HepG2 (cell line): Measurements from ENCODE around the gene POLG2. TPM values are rescaled to one million over a fixed set of nuclear protein-coding genes. Genes with fewer than 3 reads are reported as not detected.

Experiments
- ARHGAP35 ChIP-seq: sonication (generic); formaldehyde crosslinking; IDR thresholded peaks from 2 replicates; pipeline ENCODE4 v1.9.0; 2022; ENCODE audit warnings: mild to moderate bottlenecking, inconsistent platforms, moderate library complexity, missing genetic modification reagents, borderline replicate concordance
- ARNT ChIP-seq: fragments of 450-650 bp; IDR thresholded peaks from 2 replicates; pipeline ENCODE4 v1.6.1; 2017
- ATF5 ChIP-seq: sonication (generic); formaldehyde crosslinking; IDR thresholded peaks from 2 replicates; pipeline ENCODE4 v1.4.0; 2020; ENCODE audit warnings: mild to moderate bottlenecking, low read depth, missing genetic modification reagents
- CAMTA2 ChIP-seq: sonication (generic); formaldehyde crosslinking; IDR thresholded peaks from 2 replicates; pipeline ENCODE4 v1.4.0; 2020; ENCODE audit warnings: mild to moderate bottlenecking, missing genetic modification reagents, borderline replicate concordance
- FOXK2 ChIP-seq: fragments of 450-650 bp; IDR thresholded peaks from 2 replicates; pipeline ENCODE4 v1.6.1; 2016
- GPN1 ChIP-seq: sonication (generic); formaldehyde crosslinking; IDR thresholded peaks from 2 replicates; pipeline ENCODE4 v1.5.1; 2020; ENCODE audit warnings: missing genetic modification reagents, borderline replicate concordance
- HES4 ChIP-seq: sonication (generic); formaldehyde crosslinking; IDR thresholded peaks from 2 replicates; pipeline ENCODE4 v1.9.0; 2021; ENCODE audit warnings: mild to moderate bottlenecking, missing genetic modification reagents, borderline replicate concordance
- HMGXB4 ChIP-seq, 2 experiments: sonication (generic) in 1 of 2; formaldehyde crosslinking in 1 of 2; IDR thresholded peaks; 2 replicates each; pipeline versions ENCODE4 v1.4.0 to v1.6.1; 2018 to 2020; ENCODE audit warnings: missing genetic modification reagents in 2 of 2, borderline replicate concordance in 1 of 2, low read depth in 1 of 2, mild to moderate bottlenecking in 1 of 2, missing biosample characterization in 1 of 2
- HNF1B ChIP-seq: sonication (generic); formaldehyde crosslinking; IDR thresholded peaks from 2 replicates; pipeline ENCODE4 v1.5.1; 2020; ENCODE audit warnings: mild to moderate bottlenecking, moderate library complexity, missing genetic modification reagents
- MED1 ChIP-seq: sonication (generic); formaldehyde crosslinking; IDR thresholded peaks from 2 replicates; pipeline ENCODE4 v1.4.0; 2020; ENCODE audit warnings: missing genetic modification reagents
- RBFOX2 ChIP-seq: fragments of 200-400 bp; formaldehyde crosslinking; IDR thresholded peaks from 2 replicates; pipeline ENCODE4 v1.6.1; 2017; ENCODE audit warnings: low read depth, mild to moderate bottlenecking, low read length
- SKIL ChIP-seq: sonication (generic); formaldehyde crosslinking; IDR thresholded peaks from 2 replicates; pipeline ENCODE4 v1.8.0; 2022; ENCODE audit warnings: missing genetic modification reagents, mild to moderate bottlenecking, moderate library complexity, borderline replicate concordance
- TERF1 ChIP-seq: sonication (generic); formaldehyde crosslinking; IDR thresholded peaks from 2 replicates; pipeline ENCODE4 v1.8.0; 2022; ENCODE audit warnings: mild to moderate bottlenecking, missing genetic modification reagents, moderate library complexity
- ZNF234 ChIP-seq: sonication (generic); formaldehyde crosslinking; conservative IDR thresholded peaks from 2 replicates; pipeline ENCODE4 v1.5.1; 2020; ENCODE audit warnings: mild to moderate bottlenecking, missing genetic modification reagents
- ZNF44 ChIP-seq: sonication (generic); formaldehyde crosslinking; IDR thresholded peaks from 2 replicates; pipeline ENCODE4 v1.5.1; 2020; ENCODE audit warnings: mild to moderate bottlenecking, missing genetic modification reagents
- ZNF574 ChIP-seq: sonication (generic); formaldehyde crosslinking; IDR thresholded peaks from 2 replicates; pipeline ENCODE4 v1.4.0; 2020; ENCODE audit warnings: missing genetic modification reagents
- polyA plus RNA-seq, 8 experiments: library from polyadenylated mRNA; depleted of rRNA in 3 of 8; stranded (reverse) in 7 of 8; unstranded in 1 of 8; fragments of >200 nt; fragmentation: Illumina TruSeq in 4 of 8; extraction: Trizol in 4 of 8; gene quantifications; 2 replicates each; pipeline versions ENCODE4 v1.2.1 to v1.2.3, GENCODE V29; 2011 to 2016; ENCODE audit warnings: low read depth in 4 of 8, missing spikeins in 1 of 8, mixed read lengths in 1 of 8; ENCODE audit not compliant: insufficient read depth in 1 of 8
- total RNA-seq, 5 experiments: library from RNA; depleted of rRNA; stranded (reverse); fragments of >200 nt; fragmentation: Illumina TruSeq; extraction: Trizol; gene quantifications; 2 replicates each; pipeline ENCODE4 v1.2.3, GENCODE V29; 2016; ENCODE audit warnings: low read depth in 1 of 5

The POLG2 gene
- total and polyA plus RNA-seq, 2 of the 13 experiments (the other 11 are each of a cell fraction or from before 2014, with no cell fraction given) = 21.1 to 25.5 TPM

- TF ChIP-seq ZNF574 (CRISPR knock-in tag) (peak; percentile 94), ZNF44 (CRISPR knock-in tag) (no peak), SKIL (CRISPR knock-in tag) (peak; percentile 56), MED1 (CRISPR knock-in tag) (peak; percentile 72), FOXK2 (0 out of 2 replicates have a peak, but pooled peaks have one; percentile 70), HES4 (CRISPR knock-in tag) (peak; percentile 92), ATF5 (CRISPR knock-in tag) (peak; percentile 91), TERF1 (no peak), ZNF234 (CRISPR knock-in tag) (peak; percentile 82; the same call in 1 of the 2 replicates), HNF1B (CRISPR knock-in tag) (peak; percentile 87), GPN1 (CRISPR knock-in tag) (0 out of 2 replicates have a peak, but pooled peaks have one; percentile 69), HMGXB4 (CRISPR knock-in tag; IDR thresholded peaks at IDR 0.05; ENCODE audit: borderline replicate concordance in 1 of 2, low read depth in 1 of 2) (peak; percentile 92), ARHGAP35 (CRISPR knock-in tag) (no peak; the same call in 1 of the 2 replicates), ARNT (no peak), RBFOX2 (peak; percentile 78), CAMTA2 (peak; percentile 75; the same call in 1 of the 2 replicates)
Measured at GRCh38 chr17:64506576-64507412, 9.9 kb upstream of the POLG2 start, which contains the start of gene CEP95 (continued).
